NB4 (cell line): ENCODE data around the gene PLXDC2.

ENCODE experiments used
- CTCF ChIP-seq: IDR thresholded peaks from one replicate; pipeline ENCODE4 v1.5.1; 2012; ENCODE audit warnings: low read depth, low read length
- POLR2A ChIP-seq: IDR thresholded peaks from 2 replicates; pipeline ENCODE4 v1.6.1; 2011; ENCODE audit warnings: mild to moderate bottlenecking; ENCODE audit not compliant: insufficient read length; ENCODE audit errors: extremely low read depth
- TF ChIP-seq, protein P1 (sequence below): IDR thresholded peaks from 2 replicates; pipeline ENCODE4 v1.6.1; 2011; ENCODE audit warnings: low read depth, low read length

GRCh38 chr10:20289070-20289828 lies 473.0 kb downstream of the PLXDC2 start:
- TF ChIP-seq CTCF (no peak), POLR2A (no peak)
- TF ChIP-seq, protein P1, sequence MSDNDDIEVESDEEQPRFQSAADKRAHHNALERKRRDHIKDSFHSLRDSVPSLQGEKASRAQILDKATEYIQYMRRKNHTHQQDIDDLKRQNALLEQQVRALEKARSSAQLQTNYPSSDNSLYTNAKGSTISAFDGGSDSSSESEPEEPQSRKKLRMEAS, result no peak
